K562 (cell line): ENCODE measurements around the gene KRTAP4-5. TPM values are rescaled to one million over a fixed set of nuclear protein-coding genes. Genes with fewer than 3 reads are reported as not detected.

Experiments used
- ATAC-seq: fragments of 200-7000 bp; cut with Tn5 transposase; 3 replicates; pipeline ENCODE4 v1.9.1; 2020; ENCODE audit warnings: moderate library complexity
- BruUV-seq: library from RNA; stranded (reverse); fragments of 400-500 nt; replicated peaks from 2 replicates; lab custom pipeline; 2021; lab: Mats Ljungman, UMichigan
- CTCF ChIA-PET: fragments of 300-600 bp; formaldehyde crosslinking; extraction: SDS; loops from one replicate; lab custom pipeline; 2021; ENCODE audit warnings: low intra/inter-chr PET ratio; lab: Yijun Ruan, JAX
- POLR2A ChIA-PET: fragments of 300-600, 350-650 bp; sonication (Branson Sonifier 250); formaldehyde crosslinking; extraction: SDS; loops from one replicate; lab custom pipeline; 2021; ENCODE audit warnings: antibody characterized with exemption, inconsistent platforms; lab: Yijun Ruan, JAX
- DNase-seq, 4 experiments: peaks; one replicate each; pipeline versions ENCODE4 v3.0.0 to v3.0.0-alpha.2; 2011 to 2018; ENCODE audit warnings: low spot score in 3 of 4, mixed read lengths in 3 of 4; ENCODE audit errors: extremely low read depth in 1 of 4
- FAIRE-seq: peaks from 2 replicates; lab custom pipeline; 2011; peaks lifted over from hg19 to GRCh38; lab: Jason Lieb, UNC
- H2AFZ ChIP-seq: 2 replicates; pipeline ENCODE4 v1.6.0; 2011; ENCODE audit warnings: low read depth, low read length, control low read depth, inconsistent platforms
- H3K27ac ChIP-seq: fragments of 200-600 bp; 3 replicates; pipeline ENCODE4 v1.8.0; 2011; ENCODE audit warnings: low read depth, mild to moderate bottlenecking, control low read depth, inconsistent platforms, low read length, moderate library complexity, mixed read lengths; ENCODE audit errors: extremely low read depth
- H3K27me3 ChIP-seq, 2 experiments: fragments of 300-600 bp in 1 of 2; 2 replicates in 1 of 2; 3 replicates in 1 of 2; pipeline versions ENCODE4 v1.6.0 to v1.8.0; 2011; ENCODE audit warnings: inconsistent platforms in 2 of 2, low read length in 2 of 2, mild to moderate bottlenecking in 1 of 2, mixed read lengths in 1 of 2, moderate library complexity in 1 of 2; ENCODE audit not compliant: control insufficient read depth in 2 of 2, insufficient read depth in 2 of 2
- H3K36me3 ChIP-seq: fragments of 300-600 bp; 3 replicates; pipeline ENCODE4 v1.8.0; 2011; ENCODE audit warnings: mild to moderate bottlenecking, low read length, inconsistent platforms; ENCODE audit not compliant: control insufficient read depth, insufficient read depth
- H3K4me1 ChIP-seq, 2 experiments: fragments of 200-600 bp in 1 of 2; replicated peaks in 1 of 2; 2 replicates in 1 of 2; 3 replicates in 1 of 2; pipeline versions ENCODE4 v1.5.1 to v1.8.0; 2011; ENCODE audit warnings: inconsistent platforms in 2 of 2, low read length in 2 of 2, mild to moderate bottlenecking in 1 of 2, mixed read lengths in 1 of 2, moderate library complexity in 1 of 2; ENCODE audit not compliant: control insufficient read depth in 2 of 2, insufficient read depth in 2 of 2
- H3K4me2 ChIP-seq: 2 replicates; pipeline ENCODE4 v1.6.1; 2011; ENCODE audit warnings: low read length, control low read depth, inconsistent platforms, mixed read lengths; ENCODE audit not compliant: insufficient read depth
- H3K4me3 ChIP-seq: fragments of 200-600 bp; sonication (generic), shearing (Covaris generic); 2 replicates; pipeline ENCODE4 v1.5.1; 2016; ENCODE audit warnings: control low read depth, inconsistent platforms
- H3K79me2 ChIP-seq: fragments of 200-600 bp; 3 replicates; pipeline ENCODE4 v1.8.0; 2011; ENCODE audit warnings: low read length, inconsistent platforms; ENCODE audit not compliant: control insufficient read depth, insufficient read depth
- H3K9ac ChIP-seq, 2 experiments: 2 replicates each; pipeline versions ENCODE4 v1.6.0 to v1.6.1; 2011; ENCODE audit warnings: low read depth in 2 of 2, low read length in 2 of 2, control low read depth in 1 of 2, inconsistent platforms in 1 of 2, mild to moderate bottlenecking in 1 of 2, mixed read lengths in 1 of 2; ENCODE audit not compliant: insufficient read depth in 1 of 2
- H3K9me1 ChIP-seq: one replicate; pipeline ENCODE4 v1.6.0; 2011; ENCODE audit warnings: inconsistent platforms, mild to moderate bottlenecking, low read length, moderate library complexity; ENCODE audit not compliant: control insufficient read depth, insufficient read depth
- H3K9me3 ChIP-seq: replicated peaks from 2 replicates; pipeline ENCODE4 v1.5.1; 2011; ENCODE audit warnings: low read depth, low read length, inconsistent platforms; ENCODE audit not compliant: control insufficient read depth, insufficient read depth
- H4K20me1 ChIP-seq: replicated peaks from 2 replicates; pipeline ENCODE4 v1.6.1; 2011; ENCODE audit warnings: low read length, inconsistent platforms, mixed read lengths; ENCODE audit not compliant: control insufficient read depth, insufficient read depth
- CAMTA2 ChIP-seq: fragments of 250-450 bp; sonication (Bioruptor Pico); conservative IDR thresholded peaks from 2 replicates; pipeline ENCODE4 v1.5.1; 2022
- ELF1 ChIP-seq: fragments of 200-800 bp; sonication (Bioruptor generic); IDR thresholded peaks from 2 replicates; pipeline ENCODE4 v1.6.1; 2016; ENCODE audit warnings: missing genetic modification characterization, missing compliant biosample characterization
- GTF2A2 ChIP-seq: IDR thresholded peaks from 2 replicates; pipeline ENCODE4 v1.6.1; 2016; ENCODE audit warnings: mild to moderate bottlenecking, missing genetic modification characterization, missing compliant biosample characterization
- GTF2F1 ChIP-seq: IDR thresholded peaks from 2 replicates; pipeline ENCODE4 v1.6.1; 2011; ENCODE audit warnings: low read depth, low read length, improper control_type of control experiment
- ILF3 ChIP-seq: fragments of 450-650 bp; IDR thresholded peaks from 2 replicates; pipeline ENCODE4 v1.6.1; 2018; ENCODE audit warnings: antibody characterized with exemption, mild to moderate bottlenecking, moderate library complexity, borderline replicate concordance
- POU5F1 ChIP-seq: fragments of 150-350 bp; IDR thresholded peaks from 2 replicates; pipeline ENCODE4 v1.6.1; 2014; ENCODE audit warnings: borderline replicate concordance, low read length, low read depth, mild to moderate bottlenecking; ENCODE audit not compliant: partially characterized antibody
- RCOR1 ChIP-seq, 2 experiments: IDR thresholded peaks; 2 replicates each; pipeline ENCODE4 v1.6.1; 2012; ENCODE audit warnings: low read depth in 2 of 2, low read length in 2 of 2, borderline replicate concordance in 1 of 2, improper control_type of control experiment in 1 of 2
- SIN3A ChIP-seq, 2 experiments: fragments of 150-350 bp in 1 of 2; IDR thresholded peaks; 2 replicates each; pipeline ENCODE4 v1.6.1; 2011 to 2016; ENCODE audit warnings: borderline replicate concordance in 2 of 2, low read depth in 2 of 2, low read length in 2 of 2, mild to moderate bottlenecking in 2 of 2, moderate library complexity in 2 of 2; ENCODE audit not compliant: control insufficient read depth in 1 of 2
- SLC30A9 ChIP-seq: fragments of 250-450 bp; sonication (Bioruptor Pico); IDR thresholded peaks from 2 replicates; pipeline ENCODE4 v1.8.0; 2022; ENCODE audit warnings: mild to moderate bottlenecking, moderate library complexity
- U2AF1 ChIP-seq: fragments of 200-400 bp; formaldehyde crosslinking; optimal IDR thresholded peaks from 2 replicates; pipeline ENCODE3; 2017; ENCODE audit warnings: mild to moderate bottlenecking, low read depth, low read length, moderate library complexity
- ZFPM2 ChIP-seq: fragments of 250-450 bp; sonication (Bioruptor Pico); IDR thresholded peaks from 2 replicates; pipeline ENCODE4 v1.5.1; 2022; ENCODE audit warnings: mild to moderate bottlenecking
- ZNF253 ChIP-seq: fragments of 250-450 bp; sonication (Bioruptor Pico); conservative IDR thresholded peaks from 2 replicates; pipeline ENCODE4 v1.6.1; 2021; ENCODE audit warnings: mild to moderate bottlenecking
- ZNF41 ChIP-seq: fragments of 250-450 bp; sonication (Bioruptor Pico); conservative IDR thresholded peaks from 2 replicates; pipeline ENCODE4 v1.4.0; 2020; ENCODE audit warnings: mild to moderate bottlenecking
- ZNF639 ChIP-seq, 2 experiments: fragments of 200-800 bp in 1 of 2; sonication (Bioruptor generic) in 1 of 2; sonication (generic) in 1 of 2; formaldehyde crosslinking in 1 of 2; IDR thresholded peaks in 1 of 2; conservative IDR thresholded peaks in 1 of 2; 2 replicates each; pipeline versions ENCODE4 v1.5.0 to v1.6.1; 2016 to 2020; ENCODE audit warnings: missing compliant biosample characterization in 1 of 2, missing genetic modification characterization in 1 of 2, missing genetic modification reagents in 1 of 2
- WGBS: fragments of 100-300 bp; shearing (Covaris generic); methylation state at CpG from one replicate; pipeline ENCODE4 v1.1.6; 2016; ENCODE audit warnings: low coverage, mixed read lengths; ENCODE audit not compliant: insufficient coverage; ENCODE audit errors: missing lambda C conversion rate; 5-methylcytosine and 5-hydroxymethylcytosine counted together
- in situ Hi-C: fragments of 300-500 bp; cut with MboI; formaldehyde crosslinking; loops from 4 replicates; pipeline ENCODE4 v1.15.0; 2018; ENCODE audit warnings: inconsistent platforms, mixed read lengths
- intact Hi-C: fragments of 100-400 bp; cut with micrococcal nuclease; formaldehyde crosslinking; loops from 2 replicates; pipeline ENCODE4 v1.14.2; 2022
- polyA plus RNA-seq, 8 experiments: library from polyadenylated mRNA; depleted of rRNA in 4 of 8; stranded (reverse) in 5 of 8; unstranded in 3 of 8; fragments of >200 nt; fragmentation: Nextera tagmentation in 2 of 8; fragmentation: Illumina TruSeq in 1 of 8; extraction: Ambion mirVana in 2 of 8; extraction: Trizol in 1 of 8; gene quantifications; 2 replicates each; pipeline versions ENCODE4 v1.2.1 to v1.2.3, GENCODE V29; 2011 to 2014; ENCODE audit warnings: inconsistent platforms in 1 of 8, missing spikeins in 1 of 8
- total RNA-seq, 7 experiments: library from RNA; depleted of rRNA in 6 of 7; stranded (reverse); fragments of >200 nt in 6 of 7; fragmentation: Illumina TruSeq in 2 of 7; extraction: Trizol in 2 of 7; gene quantifications; 2 replicates each; pipeline versions ENCODE4 v1.2.1 to v1.2.3, GENCODE V29; 2011 to 2021; ENCODE audit warnings: low replicate concordance in 1 of 7
- TF ChIP-seq, protein P1 (sequence below): IDR thresholded peaks from 3 replicates; pipeline ENCODE4 v1.6.1; 2011; ENCODE audit warnings: borderline replicate concordance, mild to moderate bottlenecking; ENCODE audit not compliant: insufficient read length, insufficient read depth

Gene KRTAP4-5
- total and polyA plus RNA-seq, 9 of the 15 experiments (the other 6 are each of a cell fraction or from before 2014, with no cell fraction given), result not detected

DNA sequence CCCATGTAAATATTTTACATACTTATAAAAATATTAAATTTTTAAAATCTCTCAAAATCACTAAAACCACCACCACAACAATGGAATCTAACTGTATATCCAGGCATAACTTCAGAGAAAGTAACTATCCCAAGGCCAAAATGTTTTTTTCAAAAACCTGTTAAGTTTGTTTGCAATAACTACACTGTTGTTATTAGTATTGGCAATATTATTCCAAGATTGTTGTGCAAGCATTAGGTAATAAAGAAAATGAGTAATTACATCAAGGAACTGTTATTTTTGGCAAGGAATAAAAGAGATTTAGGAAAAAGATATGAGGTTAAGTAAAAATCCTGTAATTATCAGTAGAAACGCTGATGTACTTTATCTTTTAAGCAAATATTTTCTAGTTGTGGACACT, 22.3 kb downstream of the KRTAP4-5 start:
- Histone ChIP-seq H3K9me1 (no peaks in the 10 kb centered on the region), H3K4me1 (no peaks in the 10 kb centered on the region), H2AFZ (no peak overlapping the region), H3K79me2 (no peaks in the 10 kb centered on the region), H4K20me1 (no peaks in the 10 kb centered on the region), H3K4me2 (no peak overlapping the region), H3K4me3 (no peak overlapping the region), H3K9ac (no peak overlapping the region)
- WGBS, result 0% methylated on average over 1 of the region's 1 CpG
- ATAC-seq, result no peak
- TF ChIP-seq ZFPM2 (no peak), GTF2A2 (no peak), ZNF639 (CRISPR knock-in tag; conservative IDR thresholded peaks at IDR 0.05 in 1 of 2, IDR thresholded peaks at IDR 0.05 in 1 of 2) (no peak), ZNF41 (CRISPR knock-in tag) (no peak), ELF1 (tag) (no peak), U2AF1 (no peak), ZNF253 (CRISPR knock-in tag) (no peak), RCOR1 (IDR thresholded peaks at IDR 0.05; ENCODE audit: borderline replicate concordance in 1 of 2, low read depth in 2 of 2, low read length in 2 of 2) (no peak), SIN3A (IDR thresholded peaks at IDR 0.05; ENCODE audit: borderline replicate concordance in 2 of 2, control insufficient read depth in 1 of 2, low read depth in 2 of 2, low read length in 2 of 2) (no peak), ILF3 (no peak), POU5F1 (no peak), SLC30A9 (CRISPR knock-in tag) (no peak), CAMTA2 (no peak), GTF2F1 (no peak)
- TF ChIP-seq, protein P1, sequence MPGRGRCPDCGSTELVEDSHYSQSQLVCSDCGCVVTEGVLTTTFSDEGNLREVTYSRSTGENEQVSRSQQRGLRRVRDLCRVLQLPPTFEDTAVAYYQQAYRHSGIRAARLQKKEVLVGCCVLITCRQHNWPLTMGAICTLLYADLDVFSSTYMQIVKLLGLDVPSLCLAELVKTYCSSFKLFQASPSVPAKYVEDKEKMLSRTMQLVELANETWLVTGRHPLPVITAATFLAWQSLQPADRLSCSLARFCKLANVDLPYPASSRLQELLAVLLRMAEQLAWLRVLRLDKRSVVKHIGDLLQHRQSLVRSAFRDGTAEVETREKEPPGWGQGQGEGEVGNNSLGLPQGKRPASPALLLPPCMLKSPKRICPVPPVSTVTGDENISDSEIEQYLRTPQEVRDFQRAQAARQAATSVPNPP, result no peak
- TF ChIP-seq, all 486 proteins: peak for 0
- Histone ChIP-seq H3K36me3 (no peaks in the 10 kb centered on the region), H3K27me3 (no peaks in the 10 kb centered on the region), H3K27ac (no peak overlapping the region), H3K9me3 (no peaks in the 10 kb centered on the region)
- ChIA-PET POLR2A (interaction anchor here (0.6 kb wide), 2 partner anchors 11 to 207 kb away, joined by 3 read pairs; no protein-coding TSS in a partner anchor), CTCF (no interaction called here)
- DNase-seq (no peak), FAIRE-seq (no peak)
- BruUV-seq, result no TSS peak
- in situ Hi-C loops (no loop called here), intact Hi-C loops (no loop called here)
